ENCODE data around the gene FAM161A. TPM values are rescaled to one million over a fixed set of nuclear protein-coding genes. Genes with fewer than 3 reads are reported as not detected.
"Not testable (repeated sequence)": the region's sequence is repeated elsewhere in the genome, so short reads cannot be mapped to it uniquely, and the experiment has no call there.

FAM161A gene
- total and polyA plus RNA-seq, 4 donors, result 0.75 to 3.1 (median 2.4) TPM

DNA sequence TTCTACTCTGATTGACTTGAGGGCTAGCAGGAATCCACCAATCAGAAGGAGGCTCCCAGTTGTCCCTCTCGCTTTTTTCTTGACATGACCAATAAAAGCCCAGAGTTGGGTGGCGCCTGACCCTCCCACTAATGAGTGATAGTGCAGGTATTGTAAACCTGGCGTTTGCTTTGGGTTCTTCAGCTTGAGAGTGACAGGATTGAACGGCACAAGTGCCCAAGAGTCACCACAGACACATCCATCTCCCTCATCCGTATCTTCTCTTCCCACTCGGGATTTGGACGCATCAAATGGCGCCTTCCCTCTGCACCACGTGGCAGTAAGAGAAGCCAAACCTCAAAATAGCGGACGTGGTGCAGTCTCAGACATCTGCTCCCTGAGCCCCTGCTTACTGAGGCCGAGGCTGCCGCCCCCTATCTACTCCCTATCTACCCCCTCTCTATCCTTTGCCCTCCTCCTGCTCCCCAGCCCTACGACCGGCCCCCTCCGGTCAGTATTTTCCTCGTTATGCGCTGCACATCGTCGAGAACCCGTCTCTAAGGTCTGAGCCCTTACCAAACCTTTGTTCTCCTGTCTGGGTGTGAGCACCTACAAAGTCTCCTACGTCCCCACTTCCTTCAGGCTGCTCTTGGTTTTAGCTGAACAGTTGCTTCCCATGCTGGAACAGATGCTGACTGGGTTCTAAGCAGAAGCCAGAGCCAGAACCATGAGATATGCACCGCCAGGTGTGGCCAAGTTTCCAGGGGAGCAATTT, 881 bp upstream of the FAM161A start:
- no peak overlapping the region for H3K27ac ChIP-seq (ENCODE audit: low read depth in 1 of 2, low read length in 2 of 2)
- WGBS, 2 donors, result 0 to 1% methylated on average over 23 of the region's 23 CpGs

GRCh38 chr2:61853086-61853846, 594 bp downstream of the FAM161A start:
- peak overlapping the region; percentile 45 to 91 for H3K4me3 ChIP-seq (ENCODE audit: low read length in 2 of 2)
- no peaks in the 10 kb centered on the region for H3K36me3 ChIP-seq (ENCODE audit: control insufficient read depth in 1 of 2, insufficient read depth in 2 of 2, low read length in 1 of 2)
- ATAC-seq (ENCODE audit: low FRiP score), result peak; percentile 93
- H3K27ac ChIP-seq (ENCODE audit: low read depth in 1 of 2, low read length in 2 of 2), result peak overlapping the region in 1 of 2 donors; percentile 94
- H3K4me1 ChIP-seq (ENCODE audit: control insufficient read depth in 1 of 2, insufficient read depth in 2 of 2, low read length in 2 of 2), result no peaks in the 10 kb centered on the region
- DNase-seq, result no peak
- intact Hi-C loops (cut with DNase I), result loop anchor here (5.0 to 10.0 kb wide), 3 partner anchors 91 to 318 kb away; partner anchors contain the start of gene XPO1 (in 2 of the 2)
- H3K27me3 ChIP-seq (ENCODE audit: control insufficient read depth in 1 of 2, insufficient read depth in 2 of 2, low read length in 1 of 2), result no peaks in the 10 kb centered on the region
- WGBS, 2 donors, result 18 to 20% methylated on average over 26 of the region's 26 CpGs
- no peaks in the 10 kb centered on the region for H3K9me3 ChIP-seq (ENCODE audit: control insufficient read depth, low read length)

More for the DNA sequence above, 881 bp upstream of the FAM161A start:
- Histone ChIP-seq H3K9me3 (ENCODE audit: control insufficient read depth, low read length) (no peaks in the 10 kb centered on the region), H3K4me3 (ENCODE audit: low read length in 2 of 2) (peak overlapping the region; percentile 38 to 45), H3K27me3 (ENCODE audit: control insufficient read depth in 1 of 2, insufficient read depth in 2 of 2, low read length in 1 of 2) (no peaks in the 10 kb centered on the region), H3K4me1 (ENCODE audit: control insufficient read depth in 1 of 2, insufficient read depth in 2 of 2, low read length in 2 of 2) (no peaks in the 10 kb centered on the region), H3K36me3 (ENCODE audit: control insufficient read depth in 1 of 2, insufficient read depth in 2 of 2, low read length in 1 of 2) (no peaks in the 10 kb centered on the region)
- ATAC-seq (ENCODE audit: low FRiP score), result peak; percentile 96
- intact Hi-C loops (cut with DNase I), result loop anchor here (2.0 to 10.0 kb wide), 4 partner anchors 34 to 320 kb away; partner anchors contain the start of genes XPO1 (in 2 of the 2) and CCT4 (in 1 of the 2)
- DNase-seq, result peak in 1 of 2 donors; percentile 91

DNA sequence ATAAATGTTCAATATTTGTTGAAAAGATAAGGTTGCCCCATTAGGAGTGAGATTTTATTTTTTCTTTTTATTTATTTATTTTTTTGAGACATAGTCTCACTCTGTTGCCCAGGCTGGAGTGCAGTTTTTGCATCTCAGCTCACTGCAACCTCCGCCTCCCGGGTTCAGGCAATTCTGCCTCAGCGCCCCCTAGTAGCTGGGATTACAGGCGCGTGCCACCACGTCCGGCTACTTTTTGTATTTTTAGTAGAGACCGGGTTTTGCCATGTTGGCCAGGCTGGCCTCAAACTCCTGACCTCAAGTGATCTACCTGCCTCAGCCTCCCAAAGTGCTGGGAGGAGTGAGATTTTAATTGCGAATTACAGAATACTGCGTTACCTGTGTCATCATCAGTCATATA, 2.6 kb downstream of the FAM161A start:
- not testable (repeated sequence) for H3K9me3 ChIP-seq (ENCODE audit: control insufficient read depth, low read length); H3K36me3 ChIP-seq (ENCODE audit: control insufficient read depth in 1 of 2, insufficient read depth in 2 of 2, low read length in 1 of 2); H3K27ac ChIP-seq (ENCODE audit: low read depth in 1 of 2, low read length in 2 of 2); H3K4me1 ChIP-seq (ENCODE audit: control insufficient read depth in 1 of 2, insufficient read depth in 2 of 2, low read length in 2 of 2); DNase-seq; ATAC-seq (ENCODE audit: low FRiP score); H3K27me3 ChIP-seq (ENCODE audit: control insufficient read depth in 1 of 2, insufficient read depth in 2 of 2, low read length in 1 of 2); H3K4me3 ChIP-seq (ENCODE audit: low read length in 2 of 2)
- 95 to 98% methylated on average over 10 of the region's 10 CpGs for WGBS, 2 donors
- intact Hi-C loops (cut with DNase I), result loop anchor here (5.0 to 10.0 kb wide), 3 partner anchors 89 to 316 kb away; partner anchors contain the start of gene XPO1 (in 2 of the 2)

- Histone ChIP-seq H3K27ac (ENCODE audit: low read depth in 1 of 2, low read length in 2 of 2) (no peak overlapping the region), H3K4me3 (ENCODE audit: low read length in 2 of 2) (no peak overlapping the region), H3K36me3 (ENCODE audit: control insufficient read depth in 1 of 2, insufficient read depth in 2 of 2, low read length in 1 of 2) (peaks cover 0 to 4% of the 10 kb centered on the region in 2 donors), H3K27me3 (ENCODE audit: control insufficient read depth in 1 of 2, insufficient read depth in 2 of 2, low read length in 1 of 2) (no peaks in the 10 kb centered on the region), H3K4me1 (ENCODE audit: control insufficient read depth in 1 of 2, insufficient read depth in 2 of 2, low read length in 2 of 2) (no peaks in the 10 kb centered on the region), H3K9me3 (ENCODE audit: control insufficient read depth, low read length) (no peaks in the 10 kb centered on the region)
- intact Hi-C loops (cut with DNase I), result no loop called here
- WGBS, 2 donors, result 94 to 95% methylated on average over 3 of the region's 3 CpGs
- DNase-seq, result no peak
- no peak for ATAC-seq (ENCODE audit: low FRiP score)
Measured at GRCh38 chr2:61845320-61845719, 8.5 kb downstream of the FAM161A start.

DNA sequence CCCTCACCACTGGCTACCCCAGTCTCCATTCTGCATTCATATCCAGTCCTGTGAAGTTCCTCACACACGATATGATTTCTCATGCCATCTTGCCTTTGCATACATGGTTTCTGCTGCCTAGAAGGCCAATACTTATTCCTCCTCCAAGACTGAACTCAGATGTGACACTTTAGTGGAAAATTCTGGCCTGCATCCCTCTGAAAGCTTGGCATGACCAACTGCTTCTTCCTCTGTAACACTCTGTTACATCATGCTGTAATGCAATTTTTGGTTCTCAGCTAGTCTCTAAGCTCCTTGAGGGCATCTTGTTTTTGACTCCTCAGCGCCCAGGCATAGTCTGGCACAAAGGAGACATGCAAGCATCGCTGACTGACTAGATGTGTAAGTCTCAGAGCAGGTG, 12.6 kb downstream of the FAM161A start:
- intact Hi-C loops (cut with DNase I), result no loop called here
- 93 to 96% methylated on average over 3 of the region's 3 CpGs for WGBS, 2 donors
- DNase-seq (no peak), ATAC-seq (ENCODE audit: low FRiP score) (no peak)
- Histone ChIP-seq H3K4me1 (ENCODE audit: control insufficient read depth in 1 of 2, insufficient read depth in 2 of 2, low read length in 2 of 2) (no peaks in the 10 kb centered on the region), H3K36me3 (ENCODE audit: control insufficient read depth in 1 of 2, insufficient read depth in 2 of 2, low read length in 1 of 2) (peaks cover 0 to 3% of the 10 kb centered on the region in 2 donors), H3K27ac (ENCODE audit: low read depth in 1 of 2, low read length in 2 of 2) (no peak overlapping the region), H3K27me3 (ENCODE audit: control insufficient read depth in 1 of 2, insufficient read depth in 2 of 2, low read length in 1 of 2) (no peaks in the 10 kb centered on the region), H3K4me3 (ENCODE audit: low read length in 2 of 2) (no peak overlapping the region), H3K9me3 (ENCODE audit: control insufficient read depth, low read length) (no peaks in the 10 kb centered on the region)

DNA sequence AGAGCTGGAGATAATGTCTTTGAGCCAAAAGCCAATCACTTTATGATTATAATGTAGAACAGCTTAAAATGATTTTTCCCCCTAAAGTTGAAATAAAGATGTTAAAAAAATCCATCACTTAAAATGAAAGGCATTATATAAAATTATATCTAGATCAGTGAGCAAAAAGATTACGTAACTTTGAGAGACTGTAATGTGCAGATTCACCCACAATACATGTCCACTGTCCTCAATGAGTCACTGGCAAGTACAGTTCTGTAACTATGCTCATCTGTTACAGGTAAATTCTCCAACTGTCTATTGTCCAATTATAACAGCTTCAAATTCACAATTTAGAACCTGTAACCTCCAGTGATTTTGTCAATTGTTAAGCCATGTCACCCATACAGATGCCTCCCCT, 19.0 kb downstream of the FAM161A start:
- no peak overlapping the region for H3K4me3 ChIP-seq (ENCODE audit: low read length in 2 of 2)
- intact Hi-C loops (cut with DNase I), result no loop called here
- ATAC-seq (ENCODE audit: low FRiP score), result no peak
- H3K27me3 ChIP-seq (ENCODE audit: control insufficient read depth in 1 of 2, insufficient read depth in 2 of 2, low read length in 1 of 2), result no peaks in the 10 kb centered on the region
- no peak overlapping the region for H3K27ac ChIP-seq (ENCODE audit: low read depth in 1 of 2, low read length in 2 of 2)
- peaks cover 0 to 1% of the 10 kb centered on the region in 2 donors for H3K36me3 ChIP-seq (ENCODE audit: control insufficient read depth in 1 of 2, insufficient read depth in 2 of 2, low read length in 1 of 2)
- H3K4me1 ChIP-seq (ENCODE audit: control insufficient read depth in 1 of 2, insufficient read depth in 2 of 2, low read length in 2 of 2), result no peaks in the 10 kb centered on the region
- H3K9me3 ChIP-seq (ENCODE audit: control insufficient read depth, low read length), result no peaks in the 10 kb centered on the region
- 67 to 96% methylated on average over 1 of the region's 1 CpG for WGBS, 2 donors
- DNase-seq, result no peak

DNA sequence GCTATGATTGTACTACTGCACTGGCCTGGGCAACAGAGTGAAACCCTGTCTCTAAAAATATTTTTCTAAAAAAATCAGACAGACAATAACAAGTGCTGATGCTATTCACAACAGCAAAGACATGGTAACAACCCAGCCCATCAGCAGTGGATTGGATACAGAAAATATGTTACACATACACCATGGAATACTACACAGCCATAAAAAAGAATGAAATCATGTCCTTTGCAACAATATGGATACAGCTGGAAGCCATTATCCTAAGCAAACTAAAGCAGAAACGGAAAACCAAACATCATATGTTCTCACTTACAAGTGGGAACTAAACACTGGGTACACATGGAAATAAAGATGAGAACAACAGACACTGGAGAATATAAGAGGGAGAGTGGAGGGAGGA, 19.9 kb downstream of the FAM161A start:
- Histone ChIP-seq H3K9me3 (ENCODE audit: control insufficient read depth, low read length) (no peaks in the 10 kb centered on the region), H3K27me3 (ENCODE audit: control insufficient read depth in 1 of 2, insufficient read depth in 2 of 2, low read length in 1 of 2) (no peaks in the 10 kb centered on the region), H3K4me1 (ENCODE audit: control insufficient read depth in 1 of 2, insufficient read depth in 2 of 2, low read length in 2 of 2) (no peaks in the 10 kb centered on the region), H3K27ac (ENCODE audit: low read depth in 1 of 2, low read length in 2 of 2) (no peak overlapping the region), H3K36me3 (ENCODE audit: control insufficient read depth in 1 of 2, insufficient read depth in 2 of 2, low read length in 1 of 2) (no peaks in the 10 kb centered on the region), H3K4me3 (ENCODE audit: low read length in 2 of 2) (no peak overlapping the region)
- WGBS, 2 donors, result 92 to 98% methylated on average over 1 of the region's 1 CpG
- intact Hi-C loops (cut with DNase I), result no loop called here
- ATAC-seq (ENCODE audit: low FRiP score), result no peak
- no peak for DNase-seq

- intact Hi-C loops (cut with DNase I), result no loop called here
- H3K27me3 ChIP-seq (ENCODE audit: control insufficient read depth in 1 of 2, insufficient read depth in 2 of 2, low read length in 1 of 2), result no peaks in the 10 kb centered on the region
- H3K4me3 ChIP-seq (ENCODE audit: low read length in 2 of 2), result no peak overlapping the region
- 72 to 75% methylated on average over 11 of the region's 11 CpGs for WGBS, 2 donors
- H3K9me3 ChIP-seq (ENCODE audit: control insufficient read depth, low read length), result no peaks in the 10 kb centered on the region
- no peak for ATAC-seq (ENCODE audit: low FRiP score)
- no peak for DNase-seq
- no peak overlapping the region for H3K27ac ChIP-seq (ENCODE audit: low read depth in 1 of 2, low read length in 2 of 2)
- H3K36me3 ChIP-seq (ENCODE audit: control insufficient read depth in 1 of 2, insufficient read depth in 2 of 2, low read length in 1 of 2), result peaks cover 0 to 2% of the 10 kb centered on the region in 2 donors
- H3K4me1 ChIP-seq (ENCODE audit: control insufficient read depth in 1 of 2, insufficient read depth in 2 of 2, low read length in 2 of 2), result no peaks in the 10 kb centered on the region
Measured at GRCh38 chr2:61832183-61832841, 21.5 kb downstream of the FAM161A start.
